ENCODE results near the gene RARRES2.

RARRES2 gene

GRCh38 chr7:150380463-150380862 lies 39.0 kb upstream of the RARRES2 start:
- no peak for TF ChIP-seq CTCF (IDR thresholded peaks at IDR 0.05)
- Histone ChIP-seq H3K4me3 (peak overlapping the region; percentile 97), H3K27ac (no peak overlapping the region)
- no peak for DNase-seq (ENCODE audit: low spot score)

- no peak for TF ChIP-seq CTCF (IDR thresholded peaks at IDR 0.05)
- DNase-seq (ENCODE audit: low spot score), result no peak
- peak overlapping the region; percentile 76 to 95 for H3K27ac ChIP-seq
- H3K4me3 ChIP-seq, result peak overlapping the region; percentile 97
Measured at GRCh38 chr7:150379441-150380379, 38.3 kb upstream of the RARRES2 start.

GRCh38 chr7:150378853-150379440 lies 37.5 kb upstream of the RARRES2 start, which contains the start of gene ZNF775:
Gene ZNF775 (plus strand): TSS chr7:150379330. CDS start chr7:150388471, 9,141 bp downstream.
- Histone ChIP-seq H3K4me3 (peak within 1 kb of the TSS; percentile 97), H3K27ac (peak within 1 kb of the TSS; percentile 81 to 95)
- peak; percentile 97 for DNase-seq (ENCODE audit: low spot score)
- no peak for TF ChIP-seq CTCF (IDR thresholded peaks at IDR 0.05)

GRCh38 chr7:150378115-150378852 lies 36.9 kb upstream of the RARRES2 start:
- H3K27ac ChIP-seq, result peak overlapping the region; percentile 81 to 95
- TF ChIP-seq CTCF (IDR thresholded peaks at IDR 0.05), result no peak
- DNase-seq (ENCODE audit: low spot score), result no peak
- peak overlapping the region; percentile 97 for H3K4me3 ChIP-seq

- no peak for TF ChIP-seq CTCF (IDR thresholded peaks at IDR 0.05)
- DNase-seq (ENCODE audit: low spot score), result no peak
- H3K4me3 ChIP-seq, result no peak overlapping the region
- no peak overlapping the region for H3K27ac ChIP-seq
Measured at GRCh38 chr7:150377635-150378034, 36.2 kb upstream of the RARRES2 start.

- no peak overlapping the region for H3K27ac ChIP-seq
- DNase-seq (ENCODE audit: low spot score), result no peak
- H3K4me3 ChIP-seq, result no peak overlapping the region
- TF ChIP-seq CTCF (IDR thresholded peaks at IDR 0.05), result no peak
Measured at GRCh38 chr7:150377196-150377595, 35.8 kb upstream of the RARRES2 start.

Data from coronary artery (tissue), 2 donors.